Caco-2 (cell line): ENCODE measurements around the gene IMPG2. TPM values are rescaled to one million over a fixed set of nuclear protein-coding genes. Genes with fewer than 3 reads are reported as not detected.

Experiments used
- BruUV-seq: library from RNA; stranded (reverse); fragments of 400-500 nt; replicated peaks from 2 replicates; lab custom pipeline; 2021; lab: Mats Ljungman, UMichigan
- CTCF ChIA-PET: fragments of 300-600 bp; sonication (Branson Sonifier 250); formaldehyde crosslinking; loops from one replicate; lab custom pipeline; 2022; ENCODE audit warnings: antibody characterized with exemption; lab: Charles Lee
- POLR2A ChIA-PET: fragments of 300-600 bp; sonication (Branson Sonifier 250); formaldehyde crosslinking; loops from one replicate; lab custom pipeline; 2022; ENCODE audit warnings: antibody characterized with exemption; lab: Charles Lee
- DNase-seq, 2 experiments: peaks; one replicate each; pipeline versions ENCODE4 v3.0.0 to v3.0.0-alpha.2; 2020 to 2022
- H3K27me3 ChIP-seq: replicated peaks from 2 replicates; pipeline ENCODE4 v1.6.0; 2011; ENCODE audit warnings: low read length; ENCODE audit not compliant: control insufficient read depth, insufficient read depth
- H3K36me3 ChIP-seq: 2 replicates; pipeline ENCODE4 v1.5.1; 2011; ENCODE audit warnings: low read length; ENCODE audit not compliant: control insufficient read depth, insufficient read depth
- H3K4me1 ChIP-seq: fragments of 250-450 bp; sonication (Bioruptor Pico); 2 replicates; pipeline ENCODE4 v1.5.1; 2020; ENCODE audit warnings: mild to moderate bottlenecking
- H3K4me3 ChIP-seq: 2 replicates; pipeline ENCODE4 v1.5.1; 2011; ENCODE audit warnings: low read depth, mild to moderate bottlenecking, control low read depth, low read length
- H3K9me3 ChIP-seq: fragments of 250-450 bp; sonication (Bioruptor Pico); 2 replicates; pipeline ENCODE4 v1.5.1; 2020; ENCODE audit warnings: mild to moderate bottlenecking, moderate library complexity
- H3K27ac Mint-ChIP-seq: one replicate; pipeline ENCODE4 v1.8.0; 2022; ENCODE audit warnings: mixed read lengths; ENCODE audit not compliant: unreplicated experiment
- H3K27me3 Mint-ChIP-seq: one replicate; pipeline ENCODE4 v1.8.0; 2022; ENCODE audit warnings: mixed read lengths; ENCODE audit not compliant: insufficient read depth, unreplicated experiment
- H3K36me3 Mint-ChIP-seq: one replicate; pipeline ENCODE4 v1.8.0; 2022; ENCODE audit warnings: mild to moderate bottlenecking, mixed read lengths; ENCODE audit not compliant: insufficient read depth, unreplicated experiment
- H3K4me1 Mint-ChIP-seq: one replicate; pipeline ENCODE4 v1.8.0; 2022; ENCODE audit warnings: low read depth, mixed read lengths; ENCODE audit not compliant: unreplicated experiment
- H3K4me3 Mint-ChIP-seq: one replicate; pipeline ENCODE4 v1.8.0; 2022; ENCODE audit warnings: mild to moderate bottlenecking, moderate library complexity, mixed read lengths; ENCODE audit not compliant: unreplicated experiment
- H3K9me3 Mint-ChIP-seq: one replicate; pipeline ENCODE4 v1.8.0; 2022; ENCODE audit warnings: mixed read lengths; ENCODE audit not compliant: unreplicated experiment
- CTCF ChIP-seq, 2 experiments: fragments of 200-600 bp in 1 of 2; IDR thresholded peaks; 1 replicate in 1 of 2; 2 replicates in 1 of 2; pipeline versions ENCODE4 v1.5.1 to v1.8.0; 2011 to 2022; ENCODE audit warnings: antibody characterized with exemption in 1 of 2, control low read depth in 1 of 2, inconsistent platforms in 1 of 2, low read depth in 1 of 2, low read length in 1 of 2, mild to moderate bottlenecking in 1 of 2, moderate library complexity in 1 of 2; ENCODE audit not compliant: insufficient read depth in 1 of 2, severe bottlenecking in 1 of 2, unreplicated experiment in 1 of 2
- intact Hi-C: fragments of 100-400 bp; cut with micrococcal nuclease; formaldehyde crosslinking; loops from one replicate; pipeline ENCODE4 v1.10.0; 2022; ENCODE audit not compliant: unreplicated experiment
- total RNA-seq: library from RNA; stranded (reverse); gene quantifications from 2 replicates; pipeline ENCODE4 v1.2.3, GENCODE V29; 2022

Gene IMPG2
- total RNA-seq, 1 experiment from 2014 or later: not detected

- Histone ChIP-seq H3K36me3 (no peaks in the 10 kb centered on the region), H3K9me3 (no peaks in the 10 kb centered on the region), H3K4me1 (no peaks in the 10 kb centered on the region), H3K4me3 (no peak overlapping the region), H3K27me3 (no peaks in the 10 kb centered on the region)
- no peaks in the 10 kb centered on the region for H3K27me3 Mint-ChIP-seq
- POLR2A ChIA-PET: no interaction called here
- no TSS peak for BruUV-seq
- H3K4me1 Mint-ChIP-seq: no peaks in the 10 kb centered on the region
- H3K9me3 Mint-ChIP-seq: no peaks in the 10 kb centered on the region
- intact Hi-C loops: no loop called here
- H3K4me3 Mint-ChIP-seq: no peak overlapping the region
- H3K27ac Mint-ChIP-seq: no peak overlapping the region
- no peak for DNase-seq
- no peaks in the 10 kb centered on the region for H3K36me3 Mint-ChIP-seq
- CTCF ChIA-PET: no interaction called here
- TF ChIP-seq CTCF (IDR thresholded peaks at IDR 0.05; ENCODE audit: insufficient read depth in 1 of 2, low read depth in 1 of 2, low read length in 1 of 2, severe bottlenecking in 1 of 2, unreplicated experiment in 1 of 2): no peak
Observed at GRCh38 chr3:101271728-101272127, 48.6 kb downstream of the IMPG2 start.

GRCh38 chr3:101270149-101270548 lies 50.2 kb downstream of the IMPG2 start:
- BruUV-seq: no TSS peak
- Mint-ChIP-seq H3K4me3 (no peak overlapping the region), H3K27me3 (no peaks in the 10 kb centered on the region), H3K27ac (no peak overlapping the region), H3K4me1 (no peaks in the 10 kb centered on the region), H3K36me3 (no peaks in the 10 kb centered on the region), H3K9me3 (no peaks in the 10 kb centered on the region)
- H3K9me3 ChIP-seq: no peaks in the 10 kb centered on the region
- no peaks in the 10 kb centered on the region for H3K4me1 ChIP-seq
- no peaks in the 10 kb centered on the region for H3K36me3 ChIP-seq
- POLR2A ChIA-PET: no interaction called here
- DNase-seq: no peak
- H3K4me3 ChIP-seq: no peak overlapping the region
- H3K27me3 ChIP-seq: no peaks in the 10 kb centered on the region
- no peak for TF ChIP-seq CTCF (IDR thresholded peaks at IDR 0.05; ENCODE audit: insufficient read depth in 1 of 2, low read depth in 1 of 2, low read length in 1 of 2, severe bottlenecking in 1 of 2, unreplicated experiment in 1 of 2)
- CTCF ChIA-PET: no interaction called here
- intact Hi-C loops: no loop called here

- no peak for DNase-seq
- no peak overlapping the region for H3K4me3 Mint-ChIP-seq
- CTCF ChIA-PET: no interaction called here
Observed at GRCh38 chr3:101268971-101269671, 51.3 kb downstream of the IMPG2 start.

More at GRCh38 chr3:101268971-101269671, 51.3 kb downstream of the IMPG2 start:
- intact Hi-C loops: no loop called here
- Histone ChIP-seq H3K4me3 (no peak overlapping the region), H3K27me3 (no peaks in the 10 kb centered on the region), H3K36me3 (no peaks in the 10 kb centered on the region), H3K4me1 (no peaks in the 10 kb centered on the region), H3K9me3 (no peaks in the 10 kb centered on the region)
- BruUV-seq: no TSS peak
- Mint-ChIP-seq H3K27me3 (no peaks in the 10 kb centered on the region), H3K9me3 (no peaks in the 10 kb centered on the region), H3K4me1 (no peaks in the 10 kb centered on the region), H3K36me3 (no peaks in the 10 kb centered on the region), H3K27ac (no peak overlapping the region)
- POLR2A ChIA-PET: interaction anchor here (0.5 kb wide), 1 partner anchor 107 kb away, joined by 3 read pairs; no protein-coding TSS in a partner anchor
- no peak for TF ChIP-seq CTCF (IDR thresholded peaks at IDR 0.05; ENCODE audit: insufficient read depth in 1 of 2, low read depth in 1 of 2, low read length in 1 of 2, severe bottlenecking in 1 of 2, unreplicated experiment in 1 of 2)
